ENCODE measurements around the gene ANKRD12.

DNA sequence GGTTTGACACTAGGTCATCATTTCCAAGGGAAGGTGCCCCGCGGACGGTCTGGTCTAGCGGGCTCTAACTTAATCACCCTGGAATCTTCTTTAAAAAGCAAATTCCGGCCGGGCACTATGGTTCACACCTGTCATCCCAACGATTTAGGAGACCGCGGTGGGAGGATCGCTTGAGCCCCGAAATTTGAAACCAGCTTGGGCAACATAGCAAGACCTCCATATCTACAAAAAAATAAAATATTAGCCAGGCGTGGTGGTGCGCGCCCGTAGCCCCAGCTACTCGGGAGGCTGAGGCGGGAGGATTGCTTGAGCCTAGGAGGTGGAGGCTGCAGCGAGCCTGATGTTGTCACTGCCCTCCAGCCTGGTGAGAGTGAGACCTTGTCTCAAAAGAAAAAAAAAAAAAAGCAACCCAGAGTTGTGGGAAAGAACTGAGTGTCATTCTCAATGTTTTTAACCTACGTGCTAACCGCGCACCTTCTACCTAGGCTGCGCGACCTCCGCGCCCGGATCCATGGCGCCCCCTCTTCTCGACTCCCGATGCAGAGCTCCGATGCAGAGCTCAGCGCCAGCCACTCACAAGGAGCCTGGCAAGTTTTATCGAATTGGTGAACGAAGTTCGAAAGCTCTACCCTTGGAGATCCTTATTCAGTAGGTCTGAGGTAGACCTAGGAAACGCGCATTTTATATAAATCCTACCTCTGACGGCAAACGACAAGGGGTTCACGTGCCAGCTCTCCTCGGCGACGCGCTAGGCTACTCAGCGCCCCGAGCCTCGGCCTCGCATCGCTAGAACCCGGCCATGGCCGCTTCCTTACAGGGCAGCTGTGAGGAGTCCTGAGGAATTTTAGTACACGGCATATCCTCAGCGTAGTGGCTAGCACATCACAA lies 197.1 kb downstream of the ANKRD12 start:
- TF ChIP-seq, protein P1, sequence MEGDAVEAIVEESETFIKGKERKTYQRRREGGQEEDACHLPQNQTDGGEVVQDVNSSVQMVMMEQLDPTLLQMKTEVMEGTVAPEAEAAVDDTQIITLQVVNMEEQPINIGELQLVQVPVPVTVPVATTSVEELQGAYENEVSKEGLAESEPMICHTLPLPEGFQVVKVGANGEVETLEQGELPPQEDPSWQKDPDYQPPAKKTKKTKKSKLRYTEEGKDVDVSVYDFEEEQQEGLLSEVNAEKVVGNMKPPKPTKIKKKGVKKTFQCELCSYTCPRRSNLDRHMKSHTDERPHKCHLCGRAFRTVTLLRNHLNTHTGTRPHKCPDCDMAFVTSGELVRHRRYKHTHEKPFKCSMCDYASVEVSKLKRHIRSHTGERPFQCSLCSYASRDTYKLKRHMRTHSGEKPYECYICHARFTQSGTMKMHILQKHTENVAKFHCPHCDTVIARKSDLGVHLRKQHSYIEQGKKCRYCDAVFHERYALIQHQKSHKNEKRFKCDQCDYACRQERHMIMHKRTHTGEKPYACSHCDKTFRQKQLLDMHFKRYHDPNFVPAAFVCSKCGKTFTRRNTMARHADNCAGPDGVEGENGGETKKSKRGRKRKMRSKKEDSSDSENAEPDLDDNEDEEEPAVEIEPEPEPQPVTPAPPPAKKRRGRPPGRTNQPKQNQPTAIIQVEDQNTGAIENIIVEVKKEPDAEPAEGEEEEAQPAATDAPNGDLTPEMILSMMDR (IDR thresholded peaks at IDR 0.05) = no peak
- TF ChIP-seq, protein P2, sequence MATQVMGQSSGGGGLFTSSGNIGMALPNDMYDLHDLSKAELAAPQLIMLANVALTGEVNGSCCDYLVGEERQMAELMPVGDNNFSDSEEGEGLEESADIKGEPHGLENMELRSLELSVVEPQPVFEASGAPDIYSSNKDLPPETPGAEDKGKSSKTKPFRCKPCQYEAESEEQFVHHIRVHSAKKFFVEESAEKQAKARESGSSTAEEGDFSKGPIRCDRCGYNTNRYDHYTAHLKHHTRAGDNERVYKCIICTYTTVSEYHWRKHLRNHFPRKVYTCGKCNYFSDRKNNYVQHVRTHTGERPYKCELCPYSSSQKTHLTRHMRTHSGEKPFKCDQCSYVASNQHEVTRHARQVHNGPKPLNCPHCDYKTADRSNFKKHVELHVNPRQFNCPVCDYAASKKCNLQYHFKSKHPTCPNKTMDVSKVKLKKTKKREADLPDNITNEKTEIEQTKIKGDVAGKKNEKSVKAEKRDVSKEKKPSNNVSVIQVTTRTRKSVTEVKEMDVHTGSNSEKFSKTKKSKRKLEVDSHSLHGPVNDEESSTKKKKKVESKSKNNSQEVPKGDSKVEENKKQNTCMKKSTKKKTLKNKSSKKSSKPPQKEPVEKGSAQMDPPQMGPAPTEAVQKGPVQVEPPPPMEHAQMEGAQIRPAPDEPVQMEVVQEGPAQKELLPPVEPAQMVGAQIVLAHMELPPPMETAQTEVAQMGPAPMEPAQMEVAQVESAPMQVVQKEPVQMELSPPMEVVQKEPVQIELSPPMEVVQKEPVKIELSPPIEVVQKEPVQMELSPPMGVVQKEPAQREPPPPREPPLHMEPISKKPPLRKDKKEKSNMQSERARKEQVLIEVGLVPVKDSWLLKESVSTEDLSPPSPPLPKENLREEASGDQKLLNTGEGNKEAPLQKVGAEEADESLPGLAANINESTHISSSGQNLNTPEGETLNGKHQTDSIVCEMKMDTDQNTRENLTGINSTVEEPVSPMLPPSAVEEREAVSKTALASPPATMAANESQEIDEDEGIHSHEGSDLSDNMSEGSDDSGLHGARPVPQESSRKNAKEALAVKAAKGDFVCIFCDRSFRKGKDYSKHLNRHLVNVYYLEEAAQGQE (IDR thresholded peaks at IDR 0.05; ENCODE audit: insufficient read depth in 1 of 2, low read depth in 2 of 2, low read length in 1 of 2) = no peak
- TF ChIP-seq POLR2AphosphoS5 (IDR thresholded peaks at IDR 0.05; ENCODE audit: low read depth, low read length) (no peak), TCF7L2 (IDR thresholded peaks at IDR 0.05; ENCODE audit: low read depth, low read length) (no peak)
